Suprapubic skin (tissue), 4 donors: ENCODE data around the gene LIPC. TPM values are rescaled to one million over a fixed set of nuclear protein-coding genes. Genes with fewer than 3 reads are reported as not detected.
A peak's percentile ranks its signal among the peaks of the same experiment; 100 is the strongest.

ENCODE experiments used
- DNase-seq, 2 donors: peaks; one replicate each; pipeline ENCODE4 v3.0.0-alpha.2; 2019; ENCODE audit warnings: low spot score in 2 of 2
- H3K27ac ChIP-seq: fragments of 200-600 bp; sonication (generic); one replicate; pipeline ENCODE4 v1.5.1; 2019
- H3K27me3 ChIP-seq: fragments of 200-600 bp; sonication (generic); one replicate; pipeline ENCODE4 v1.5.1; 2019
- H3K36me3 ChIP-seq: fragments of 200-600 bp; sonication (generic); one replicate; pipeline ENCODE4 v1.5.1; 2019
- H3K4me1 ChIP-seq: fragments of 200-600 bp; sonication (generic); one replicate; pipeline ENCODE4 v1.5.1; 2019
- H3K4me3 ChIP-seq: fragments of 200-600 bp; sonication (generic); one replicate; pipeline ENCODE4 v1.5.1; 2019; ENCODE audit warnings: mild to moderate bottlenecking
- H3K9me3 ChIP-seq: fragments of 200-600 bp; sonication (generic); one replicate; pipeline ENCODE4 v1.5.1; 2019
- EP300 ChIP-seq: sonication (generic); formaldehyde crosslinking; IDR thresholded peaks from one replicate; pipeline ENCODE4 v1.6.1; 2017; ENCODE audit warnings: antibody characterized with exemption
- POLR2A ChIP-seq, 2 donors: fragments of 450-650 bp; IDR thresholded peaks; one replicate each; pipeline ENCODE4 v1.6.1; 2017; ENCODE audit warnings: antibody characterized with exemption in 2 of 2, mild to moderate bottlenecking in 2 of 2, moderate library complexity in 2 of 2
- POLR2AphosphoS5 ChIP-seq, 3 donors: sonication (generic); formaldehyde crosslinking; IDR thresholded peaks; one replicate each; pipeline ENCODE4 v1.6.1; 2017; ENCODE audit warnings: antibody characterized with exemption in 3 of 3
- WGBS: methylation state at CpG from one replicate; pipeline ENCODE4 v1.1.5; 2018; 5-methylcytosine and 5-hydroxymethylcytosine counted together
- total RNA-seq, 4 donors: library from RNA; depleted of rRNA; stranded (reverse); fragments of >200 nt; gene quantifications; one replicate each; pipeline ENCODE4 v1.1.0, GENCODE V29; 2016
- TF ChIP-seq, protein P1 (sequence below), 2 donors: fragments of 200-600 bp in 1 of 2; fragments of 450-650 bp in 1 of 2; sonication (generic) in 1 of 2; IDR thresholded peaks; one replicate each; pipeline ENCODE4 v1.5.1; 2016 to 2019; ENCODE audit warnings: antibody characterized with exemption in 2 of 2, mild to moderate bottlenecking in 1 of 2, moderate library complexity in 1 of 2

LIPC gene
- total RNA-seq, 4 donors from 2014 or later, result 0.26 to 0.96 TPM; not detected in 2

DNA sequence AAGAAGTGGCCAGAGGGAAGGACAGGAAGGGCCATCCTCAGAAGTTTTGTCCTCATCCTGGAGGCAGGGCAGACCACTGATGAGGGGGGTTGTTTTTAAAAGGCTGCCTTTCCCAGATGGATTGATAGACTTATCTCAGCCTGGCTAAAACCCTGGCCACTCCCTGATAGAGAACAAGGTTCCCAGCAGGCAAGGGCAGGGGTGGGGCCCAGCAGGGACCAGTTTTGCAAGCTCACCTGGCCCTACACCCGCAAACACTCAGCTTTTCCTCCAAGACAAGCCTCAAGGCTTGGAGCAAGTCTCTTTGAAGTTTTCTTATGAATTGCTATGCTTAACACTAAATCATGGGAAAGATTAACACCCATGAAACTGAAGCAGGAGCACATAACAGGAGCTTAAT lies 9.1 kb downstream of the LIPC start:
- Histone ChIP-seq H3K4me1 (peaks cover 60% of the 10 kb centered on the region), H3K27ac (peak overlapping the region; percentile 88), H3K4me3 (no peak overlapping the region), H3K27me3 (no peaks in the 10 kb centered on the region), H3K36me3 (no peaks in the 10 kb centered on the region), H3K9me3 (no peaks in the 10 kb centered on the region)
- peak in 1 of 2 donors; percentile 66 for DNase-seq
- no peak for TF ChIP-seq EP300
- 85% methylated on average over 1 of the region's 1 CpG for WGBS

DNA sequence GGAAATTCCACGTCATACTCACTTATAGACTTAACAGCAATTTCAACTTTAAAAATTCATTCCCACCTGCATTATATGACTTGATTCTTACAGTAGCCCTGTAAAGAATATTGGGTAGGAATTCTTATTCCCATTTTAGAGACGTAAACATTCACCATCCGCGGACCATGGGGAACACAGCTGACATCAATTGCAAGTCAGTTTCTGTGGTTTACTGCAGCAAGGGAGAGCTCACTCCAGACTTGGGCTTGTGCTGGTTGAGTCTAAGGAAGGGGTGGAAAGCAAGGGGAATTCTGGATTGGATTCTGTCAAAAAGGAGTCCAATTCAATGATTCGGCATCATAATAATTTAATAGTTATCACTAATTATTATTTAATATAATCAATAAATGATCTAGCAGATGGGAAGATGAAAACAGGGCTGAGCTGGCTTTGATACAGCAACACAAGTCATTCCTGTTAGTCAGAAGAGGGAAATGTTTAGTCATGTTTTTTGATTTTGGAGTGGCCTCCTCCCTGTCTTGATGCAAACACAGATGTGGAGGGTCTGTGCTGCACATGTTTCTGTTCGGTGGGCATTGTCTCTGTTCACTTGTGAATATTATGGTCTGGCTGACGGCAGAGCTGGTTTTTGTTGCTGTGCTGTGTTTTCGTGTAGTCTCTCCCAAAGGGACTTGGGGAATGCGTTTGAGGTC lies 9.7 kb downstream of the LIPC start:
- 36% methylated on average over 9 of the region's 9 CpGs for WGBS
- Histone ChIP-seq H3K9me3 (no peaks in the 10 kb centered on the region), H3K36me3 (no peaks in the 10 kb centered on the region), H3K27me3 (no peaks in the 10 kb centered on the region), H3K27ac (peak overlapping the region; percentile 88), H3K4me3 (no peak overlapping the region), H3K4me1 (peaks cover 60% of the 10 kb centered on the region)
- TF ChIP-seq EP300 (no peak), POLR2AphosphoS5 (IDR thresholded peaks at IDR 0.05) (peak in 1 of 3 donors; percentile 15)
- peak in 1 of 2 donors; percentile 66 for DNase-seq

DNA sequence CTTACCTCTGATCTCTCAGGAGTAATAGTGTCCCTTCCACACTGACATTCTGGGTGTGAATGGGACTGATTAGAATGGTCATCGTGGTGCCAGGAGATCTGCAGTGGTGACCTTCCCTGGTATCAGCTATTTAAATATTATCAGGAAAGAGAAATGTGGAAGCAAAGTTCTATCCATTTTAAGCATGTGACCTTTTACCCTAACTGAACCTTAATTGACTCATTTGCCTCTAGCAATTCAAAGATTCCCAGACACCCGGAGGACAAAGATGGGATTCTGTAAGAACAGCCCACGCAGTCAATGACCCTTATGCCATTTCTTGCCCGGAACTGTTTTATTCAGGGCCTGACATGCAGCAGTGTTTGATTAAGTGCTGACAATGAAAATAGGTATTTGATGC lies 10.3 kb downstream of the LIPC start:
- Histone ChIP-seq H3K4me3 (no peak overlapping the region), H3K9me3 (no peaks in the 10 kb centered on the region), H3K4me1 (peaks cover 61% of the 10 kb centered on the region), H3K27me3 (no peaks in the 10 kb centered on the region), H3K36me3 (no peaks in the 10 kb centered on the region), H3K27ac (peak overlapping the region; percentile 88)
- TF ChIP-seq POLR2AphosphoS5 (IDR thresholded peaks at IDR 0.05) (no peak), EP300 (no peak), POLR2A (IDR thresholded peaks at IDR 0.05) (no peak)
- TF ChIP-seq, protein P1, sequence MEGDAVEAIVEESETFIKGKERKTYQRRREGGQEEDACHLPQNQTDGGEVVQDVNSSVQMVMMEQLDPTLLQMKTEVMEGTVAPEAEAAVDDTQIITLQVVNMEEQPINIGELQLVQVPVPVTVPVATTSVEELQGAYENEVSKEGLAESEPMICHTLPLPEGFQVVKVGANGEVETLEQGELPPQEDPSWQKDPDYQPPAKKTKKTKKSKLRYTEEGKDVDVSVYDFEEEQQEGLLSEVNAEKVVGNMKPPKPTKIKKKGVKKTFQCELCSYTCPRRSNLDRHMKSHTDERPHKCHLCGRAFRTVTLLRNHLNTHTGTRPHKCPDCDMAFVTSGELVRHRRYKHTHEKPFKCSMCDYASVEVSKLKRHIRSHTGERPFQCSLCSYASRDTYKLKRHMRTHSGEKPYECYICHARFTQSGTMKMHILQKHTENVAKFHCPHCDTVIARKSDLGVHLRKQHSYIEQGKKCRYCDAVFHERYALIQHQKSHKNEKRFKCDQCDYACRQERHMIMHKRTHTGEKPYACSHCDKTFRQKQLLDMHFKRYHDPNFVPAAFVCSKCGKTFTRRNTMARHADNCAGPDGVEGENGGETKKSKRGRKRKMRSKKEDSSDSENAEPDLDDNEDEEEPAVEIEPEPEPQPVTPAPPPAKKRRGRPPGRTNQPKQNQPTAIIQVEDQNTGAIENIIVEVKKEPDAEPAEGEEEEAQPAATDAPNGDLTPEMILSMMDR (IDR thresholded peaks at IDR 0.05), result no peak
- peak in 1 of 2 donors; percentile 8 for DNase-seq
- WGBS, result 34% methylated on average over 4 of the region's 4 CpGs

DNA sequence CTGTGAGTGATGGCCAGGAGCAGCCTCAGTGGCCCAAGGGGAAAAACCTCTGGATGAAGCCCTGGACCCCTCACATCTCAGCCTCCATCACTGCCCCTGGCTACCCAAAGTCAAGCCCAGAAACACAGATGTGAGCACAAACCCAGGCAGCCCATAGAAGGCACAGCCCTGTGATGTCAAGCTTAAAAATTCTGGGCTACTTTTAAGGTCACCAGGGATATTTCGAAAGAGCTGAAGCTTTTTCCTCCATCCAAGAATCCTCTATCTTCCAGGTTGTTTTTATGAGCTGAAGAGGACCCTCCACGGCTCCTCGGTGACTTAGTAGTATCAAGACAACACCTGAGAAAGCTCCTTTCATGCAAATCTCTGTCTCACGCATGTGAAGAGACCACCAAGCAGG lies 11.5 kb downstream of the LIPC start:
- Histone ChIP-seq H3K27ac (no peak overlapping the region), H3K27me3 (no peaks in the 10 kb centered on the region), H3K4me3 (no peak overlapping the region), H3K36me3 (no peaks in the 10 kb centered on the region), H3K9me3 (no peaks in the 10 kb centered on the region), H3K4me1 (peaks cover 68% of the 10 kb centered on the region)
- WGBS, result 96% methylated on average over 4 of the region's 4 CpGs
- TF ChIP-seq POLR2AphosphoS5 (IDR thresholded peaks at IDR 0.05) (no peak), POLR2A (IDR thresholded peaks at IDR 0.05) (no peak), EP300 (no peak)
- TF ChIP-seq, protein P1 (IDR thresholded peaks at IDR 0.05), result no peak
- no peak for DNase-seq

DNA sequence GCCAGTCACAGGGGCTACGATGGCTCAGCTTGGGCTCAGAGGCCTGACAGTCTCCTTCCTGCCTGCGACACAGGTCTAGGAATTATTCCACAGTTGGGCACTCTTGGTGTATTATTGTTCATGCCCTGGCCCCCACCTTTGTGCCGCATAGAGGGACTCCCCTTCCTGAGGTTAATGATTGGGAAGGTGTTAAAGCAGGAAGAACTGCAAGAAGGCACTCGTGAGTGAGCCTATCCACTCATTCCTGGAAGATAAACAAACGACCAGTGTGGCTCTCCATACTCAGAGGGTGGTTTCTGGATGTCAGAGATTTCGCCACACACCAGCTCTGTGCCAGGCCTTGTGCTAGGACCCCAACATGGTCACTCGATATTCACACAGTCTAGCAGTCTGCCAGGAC lies 12.3 kb downstream of the LIPC start:
- Histone ChIP-seq H3K4me1 (peaks cover 68% of the 10 kb centered on the region), H3K27ac (no peak overlapping the region)
- 66% methylated on average over 7 of the region's 7 CpGs for WGBS

DNA sequence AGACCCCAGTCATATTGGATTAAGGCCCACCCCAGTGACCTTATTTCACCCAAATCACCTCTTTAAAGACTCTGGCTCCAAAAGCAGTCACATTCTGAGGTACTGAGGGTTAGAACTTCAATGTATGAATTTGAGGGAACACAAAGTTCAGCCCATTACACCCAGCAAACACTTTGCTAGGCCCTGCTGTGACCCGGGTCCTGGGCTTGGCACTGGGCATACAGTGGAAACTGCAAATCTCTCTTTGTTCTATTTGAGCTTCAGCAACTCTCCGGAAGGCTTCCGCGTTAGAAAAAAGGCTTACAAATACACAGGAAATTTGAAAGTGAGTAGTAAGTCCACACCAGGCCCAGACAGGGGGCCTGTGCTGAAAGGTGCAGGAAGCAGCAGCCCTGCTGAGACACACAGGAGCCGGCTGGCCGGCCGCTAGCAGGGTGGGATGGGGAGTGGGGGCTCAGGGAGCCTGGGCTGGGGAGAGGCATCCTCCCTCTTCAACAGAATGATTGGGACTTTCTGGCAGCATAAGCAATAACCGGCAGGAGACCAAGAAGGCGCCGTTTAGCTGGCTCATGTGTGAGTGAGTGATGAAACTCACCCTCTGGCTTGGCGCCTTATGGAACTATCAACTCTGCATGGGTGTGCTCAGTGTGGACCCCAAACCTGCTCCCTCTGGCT lies 13.0 kb downstream of the LIPC start:
- H3K27me3 ChIP-seq, result no peaks in the 10 kb centered on the region
- H3K4me3 ChIP-seq, result no peak overlapping the region
- WGBS, result 32% methylated on average over 8 of the region's 11 CpGs
- H3K9me3 ChIP-seq, result no peaks in the 10 kb centered on the region
- no peaks in the 10 kb centered on the region for H3K36me3 ChIP-seq
- TF ChIP-seq POLR2AphosphoS5 (IDR thresholded peaks at IDR 0.05) (no peak), POLR2A (IDR thresholded peaks at IDR 0.05) (no peak), EP300 (no peak)
- TF ChIP-seq, protein P1 (IDR thresholded peaks at IDR 0.05), result no peak
- peak overlapping the region; percentile 27 for H3K27ac ChIP-seq
- H3K4me1 ChIP-seq, result peaks cover 62% of the 10 kb centered on the region
- DNase-seq, result peak in 1 of 2 donors; percentile 80

More for the DNA sequence above, 12.3 kb downstream of the LIPC start:
- H3K4me3 ChIP-seq, result no peak overlapping the region
- no peaks in the 10 kb centered on the region for H3K9me3 ChIP-seq
- DNase-seq, result no peak
- no peaks in the 10 kb centered on the region for H3K27me3 ChIP-seq
- TF ChIP-seq POLR2AphosphoS5 (IDR thresholded peaks at IDR 0.05) (no peak), EP300 (no peak), POLR2A (IDR thresholded peaks at IDR 0.05) (no peak)
- TF ChIP-seq, protein P1 (IDR thresholded peaks at IDR 0.05), result no peak
- H3K36me3 ChIP-seq, result no peaks in the 10 kb centered on the region
